ENCODE measurements around the gene ETS1.
"Not testable (repeated sequence)": the region's sequence is repeated elsewhere in the genome, so short reads cannot be mapped to it uniquely, and the experiment has no call there.

Gene ETS1

GRCh38 chr11:128451652-128452470, 135.5 kb downstream of the ETS1 start:
- Histone ChIP-seq H3K9me3 (ENCODE audit: insufficient read depth, low read length, severe bottlenecking) (no peaks in the 10 kb centered on the region), H3K79me2 (ENCODE audit: insufficient read depth, low read length) (no peaks in the 10 kb centered on the region), H3K36me3 (ENCODE audit: insufficient read depth, low read length) (peaks cover 8% of the 10 kb centered on the region), H3K27ac (ENCODE audit: low read length) (no peak overlapping the region), H3K27me3 (ENCODE audit: insufficient read depth, low read length, poor library complexity) (no peaks in the 10 kb centered on the region), H3K4me3 (ENCODE audit: low read depth in 1 of 2, low read length in 2 of 2) (no peak overlapping the region), H3K9ac (ENCODE audit: low read depth, low read length) (no peak overlapping the region), H4K20me1 (ENCODE audit: insufficient read depth, low read length) (no peaks in the 10 kb centered on the region), H3K4me1 (ENCODE audit: insufficient read depth, low read length) (no peaks in the 10 kb centered on the region), H2AFZ (ENCODE audit: low read depth, low read length) (no peak overlapping the region), H3K4me2 (ENCODE audit: insufficient read depth, low read length) (no peak overlapping the region)
- DNase-seq (no peak), ATAC-seq (ENCODE audit: insufficient read depth, low read depth) (no peak)
- TF ChIP-seq EZH2 (IDR thresholded peaks at IDR 0.05; ENCODE audit: borderline replicate concordance, low read depth, low read length, severe bottlenecking) (no peak), CTCF (IDR thresholded peaks at IDR 0.05; ENCODE audit: borderline replicate concordance, extremely low read depth, low read length, poor library complexity, severe bottlenecking) (no peak)

- no peak for DNase-seq
- no peaks in the 10 kb centered on the region for H3K36me3 ChIP-seq (ENCODE audit: insufficient read depth, low read length)
- no peak for ATAC-seq (ENCODE audit: insufficient read depth, low read depth)
- H3K27ac ChIP-seq (ENCODE audit: low read length) = no peak overlapping the region
- no peak overlapping the region for H3K9ac ChIP-seq (ENCODE audit: low read depth, low read length)
- H3K4me3 ChIP-seq (ENCODE audit: low read depth in 1 of 2, low read length in 2 of 2) = no peak overlapping the region
- TF ChIP-seq CTCF (IDR thresholded peaks at IDR 0.05; ENCODE audit: borderline replicate concordance, extremely low read depth, low read length, poor library complexity, severe bottlenecking) (no peak), EZH2 (IDR thresholded peaks at IDR 0.05; ENCODE audit: borderline replicate concordance, low read depth, low read length, severe bottlenecking) (no peak)
- H3K27me3 ChIP-seq (ENCODE audit: insufficient read depth, low read length, poor library complexity) = no peaks in the 10 kb centered on the region
- H3K4me1 ChIP-seq (ENCODE audit: insufficient read depth, low read length) = no peaks in the 10 kb centered on the region
- H4K20me1 ChIP-seq (ENCODE audit: insufficient read depth, low read length) = no peaks in the 10 kb centered on the region
- H3K79me2 ChIP-seq (ENCODE audit: insufficient read depth, low read length) = no peaks in the 10 kb centered on the region
- no peak overlapping the region for H3K4me2 ChIP-seq (ENCODE audit: insufficient read depth, low read length)
- no peaks in the 10 kb centered on the region for H3K9me3 ChIP-seq (ENCODE audit: insufficient read depth, low read length, severe bottlenecking)
- no peak overlapping the region for H2AFZ ChIP-seq (ENCODE audit: low read depth, low read length)
Observed at GRCh38 chr11:128450882-128451651, 136.3 kb downstream of the ETS1 start.

GRCh38 chr11:128450425-128450824, 136.9 kb downstream of the ETS1 start:
- ATAC-seq (ENCODE audit: insufficient read depth, low read depth); H3K79me2 ChIP-seq (ENCODE audit: insufficient read depth, low read length); H3K4me3 ChIP-seq (ENCODE audit: low read depth in 1 of 2, low read length in 2 of 2); H4K20me1 ChIP-seq (ENCODE audit: insufficient read depth, low read length); DNase-seq; H3K9ac ChIP-seq (ENCODE audit: low read depth, low read length); H3K27me3 ChIP-seq (ENCODE audit: insufficient read depth, low read length, poor library complexity); H3K36me3 ChIP-seq (ENCODE audit: insufficient read depth, low read length); H3K4me1 ChIP-seq (ENCODE audit: insufficient read depth, low read length); H3K27ac ChIP-seq (ENCODE audit: low read length); H3K4me2 ChIP-seq (ENCODE audit: insufficient read depth, low read length); H2AFZ ChIP-seq (ENCODE audit: low read depth, low read length); H3K9me3 ChIP-seq (ENCODE audit: insufficient read depth, low read length, severe bottlenecking): not testable (repeated sequence)

Data from DND-41 (cell line).